K562 (cell line): ENCODE measurements around the gene FBXW9. TPM values are rescaled to one million over a fixed set of nuclear protein-coding genes. Genes with fewer than 3 reads are reported as not detected.

ENCODE experiments used
- ATAC-seq: fragments of 200-7000 bp; cut with Tn5 transposase; 3 replicates; pipeline ENCODE4 v1.9.1; 2020; ENCODE audit warnings: moderate library complexity
- BruUV-seq: library from RNA; stranded (reverse); fragments of 400-500 nt; replicated peaks from 2 replicates; lab custom pipeline; 2021; lab: Mats Ljungman, UMichigan
- CTCF ChIA-PET: fragments of 300-600 bp; formaldehyde crosslinking; extraction: SDS; loops from one replicate; lab custom pipeline; 2021; ENCODE audit warnings: low intra/inter-chr PET ratio; lab: Yijun Ruan, JAX
- POLR2A ChIA-PET: fragments of 300-600, 350-650 bp; sonication (Branson Sonifier 250); formaldehyde crosslinking; extraction: SDS; loops from one replicate; lab custom pipeline; 2021; ENCODE audit warnings: antibody characterized with exemption, inconsistent platforms; lab: Yijun Ruan, JAX
- DNase-seq, 4 experiments: peaks; one replicate each; pipeline versions ENCODE4 v3.0.0 to v3.0.0-alpha.2; 2011 to 2018; ENCODE audit warnings: low spot score in 3 of 4, mixed read lengths in 3 of 4; ENCODE audit errors: extremely low read depth in 1 of 4
- FAIRE-seq: peaks from 2 replicates; lab custom pipeline; 2011; peaks lifted over from hg19 to GRCh38; lab: Jason Lieb, UNC
- H2AFZ ChIP-seq: 2 replicates; pipeline ENCODE4 v1.6.0; 2011; ENCODE audit warnings: low read depth, low read length, control low read depth, inconsistent platforms
- H3K27ac ChIP-seq: fragments of 200-600 bp; 3 replicates; pipeline ENCODE4 v1.8.0; 2011; ENCODE audit warnings: low read depth, mild to moderate bottlenecking, control low read depth, inconsistent platforms, low read length, moderate library complexity, mixed read lengths; ENCODE audit errors: extremely low read depth
- H3K27me3 ChIP-seq, 2 experiments: fragments of 300-600 bp in 1 of 2; 2 replicates in 1 of 2; 3 replicates in 1 of 2; pipeline versions ENCODE4 v1.6.0 to v1.8.0; 2011; ENCODE audit warnings: inconsistent platforms in 2 of 2, low read length in 2 of 2, mild to moderate bottlenecking in 1 of 2, mixed read lengths in 1 of 2, moderate library complexity in 1 of 2; ENCODE audit not compliant: control insufficient read depth in 2 of 2, insufficient read depth in 2 of 2
- H3K36me3 ChIP-seq: fragments of 300-600 bp; 3 replicates; pipeline ENCODE4 v1.8.0; 2011; ENCODE audit warnings: mild to moderate bottlenecking, low read length, inconsistent platforms; ENCODE audit not compliant: control insufficient read depth, insufficient read depth
- H3K4me1 ChIP-seq, 2 experiments: fragments of 200-600 bp in 1 of 2; replicated peaks in 1 of 2; 2 replicates in 1 of 2; 3 replicates in 1 of 2; pipeline versions ENCODE4 v1.5.1 to v1.8.0; 2011; ENCODE audit warnings: inconsistent platforms in 2 of 2, low read length in 2 of 2, mild to moderate bottlenecking in 1 of 2, mixed read lengths in 1 of 2, moderate library complexity in 1 of 2; ENCODE audit not compliant: control insufficient read depth in 2 of 2, insufficient read depth in 2 of 2
- H3K4me2 ChIP-seq: 2 replicates; pipeline ENCODE4 v1.6.1; 2011; ENCODE audit warnings: low read length, control low read depth, inconsistent platforms, mixed read lengths; ENCODE audit not compliant: insufficient read depth
- H3K4me3 ChIP-seq: fragments of 200-600 bp; sonication (generic), shearing (Covaris generic); 2 replicates; pipeline ENCODE4 v1.5.1; 2016; ENCODE audit warnings: control low read depth, inconsistent platforms
- H3K79me2 ChIP-seq: fragments of 200-600 bp; 3 replicates; pipeline ENCODE4 v1.8.0; 2011; ENCODE audit warnings: low read length, inconsistent platforms; ENCODE audit not compliant: control insufficient read depth, insufficient read depth
- H3K9ac ChIP-seq, 2 experiments: 2 replicates each; pipeline versions ENCODE4 v1.6.0 to v1.6.1; 2011; ENCODE audit warnings: low read depth in 2 of 2, low read length in 2 of 2, control low read depth in 1 of 2, inconsistent platforms in 1 of 2, mild to moderate bottlenecking in 1 of 2, mixed read lengths in 1 of 2; ENCODE audit not compliant: insufficient read depth in 1 of 2
- H3K9me1 ChIP-seq: one replicate; pipeline ENCODE4 v1.6.0; 2011; ENCODE audit warnings: inconsistent platforms, mild to moderate bottlenecking, low read length, moderate library complexity; ENCODE audit not compliant: control insufficient read depth, insufficient read depth
- H3K9me3 ChIP-seq: replicated peaks from 2 replicates; pipeline ENCODE4 v1.5.1; 2011; ENCODE audit warnings: low read depth, low read length, inconsistent platforms; ENCODE audit not compliant: control insufficient read depth, insufficient read depth
- H4K20me1 ChIP-seq: replicated peaks from 2 replicates; pipeline ENCODE4 v1.6.1; 2011; ENCODE audit warnings: low read length, inconsistent platforms, mixed read lengths; ENCODE audit not compliant: control insufficient read depth, insufficient read depth
- CAMTA2 ChIP-seq: fragments of 250-450 bp; sonication (Bioruptor Pico); conservative IDR thresholded peaks from 2 replicates; pipeline ENCODE4 v1.5.1; 2022
- CBFB ChIP-seq: sonication (generic); formaldehyde crosslinking; IDR thresholded peaks from 2 replicates; pipeline ENCODE4 v1.4.0; 2020; ENCODE audit warnings: mild to moderate bottlenecking, missing genetic modification reagents
- CREB3 ChIP-seq: fragments of 450-650 bp; conservative IDR thresholded peaks from 2 replicates; pipeline ENCODE4 v1.6.1; 2016; ENCODE audit warnings: missing genetic modification characterization, low read depth, mild to moderate bottlenecking, missing compliant biosample characterization, moderate library complexity
- FOXM1 ChIP-seq, 2 experiments: fragments of 450-650 bp in 1 of 2; sonication (generic) in 1 of 2; formaldehyde crosslinking in 1 of 2; IDR thresholded peaks; 2 replicates each; pipeline versions ENCODE4 v1.6.1 to v1.9.0; 2017 to 2022; ENCODE audit warnings: low read depth in 2 of 2, mild to moderate bottlenecking in 2 of 2, missing genetic modification reagents in 1 of 2, moderate library complexity in 1 of 2
- GABPA ChIP-seq: fragments of 200-800 bp; sonication (Bioruptor generic); conservative IDR thresholded peaks from 2 replicates; pipeline ENCODE4 v1.6.1; 2016; ENCODE audit warnings: low read depth, missing genetic modification characterization, missing compliant biosample characterization
- MXD1 ChIP-seq: fragments of 250-450 bp; sonication (Bioruptor Pico); IDR thresholded peaks from 2 replicates; pipeline ENCODE4 v1.8.0; 2021; ENCODE audit warnings: borderline replicate concordance, mild to moderate bottlenecking, moderate library complexity; ENCODE audit not compliant: poor library complexity, severe bottlenecking
- MYNN ChIP-seq, 2 experiments: sonication (generic); formaldehyde crosslinking in 1 of 2; IDR thresholded peaks; 2 replicates each; pipeline versions ENCODE4 v1.5.0 to v1.6.1; 2016 to 2020; ENCODE audit warnings: antibody characterized with exemption in 1 of 2, missing genetic modification reagents in 1 of 2
- NCOA4 ChIP-seq: fragments of 450-650 bp; IDR thresholded peaks from 2 replicates; pipeline ENCODE4 v1.6.1; 2018; ENCODE audit warnings: mild to moderate bottlenecking; ENCODE audit not compliant: partially characterized antibody
- SUPT5H ChIP-seq: fragments of 450-650 bp; IDR thresholded peaks from 2 replicates; pipeline ENCODE4 v1.6.1; 2016
- TCF3 ChIP-seq: sonication (generic); formaldehyde crosslinking; IDR thresholded peaks from 2 replicates; pipeline ENCODE4 v1.4.0; 2020; ENCODE audit warnings: mild to moderate bottlenecking, missing genetic modification reagents
- TEAD4 ChIP-seq, 2 experiments: sonication (generic) in 1 of 2; formaldehyde crosslinking in 1 of 2; IDR thresholded peaks; 2 replicates each; pipeline versions ENCODE4 v1.6.1 to v1.8.0; 2012 to 2022; ENCODE audit warnings: borderline replicate concordance in 1 of 2, inconsistent platforms in 1 of 2, low read length in 1 of 2, mild to moderate bottlenecking in 1 of 2, missing genetic modification reagents in 1 of 2
- TRIM24 ChIP-seq, 2 experiments: fragments of 450-650 bp; IDR thresholded peaks; 2 replicates each; pipeline ENCODE4 v1.6.1; 2016
- TRIM25 ChIP-seq: fragments of 450-650 bp; IDR thresholded peaks from 2 replicates; pipeline ENCODE4 v1.7.0; 2016; ENCODE audit warnings: borderline replicate concordance
- ZBTB49 ChIP-seq: sonication (generic); formaldehyde crosslinking; IDR thresholded peaks from 2 replicates; pipeline ENCODE4 v1.8.0; 2022; ENCODE audit warnings: missing genetic modification reagents, mild to moderate bottlenecking, borderline replicate concordance
- ZNF551 ChIP-seq: fragments of 250-450 bp; sonication (Bioruptor Pico); IDR thresholded peaks from 2 replicates; pipeline ENCODE4 v1.5.0; 2021; ENCODE audit warnings: mild to moderate bottlenecking, moderate library complexity
- ZNF79 ChIP-seq: fragments of 250-450 bp; sonication (Bioruptor Pico); IDR thresholded peaks from 2 replicates; pipeline ENCODE4 v1.4.0; 2020; ENCODE audit warnings: low read depth, mild to moderate bottlenecking, moderate library complexity
- WGBS: fragments of 100-300 bp; shearing (Covaris generic); methylation state at CpG from one replicate; pipeline ENCODE4 v1.1.6; 2016; ENCODE audit warnings: low coverage, mixed read lengths; ENCODE audit not compliant: insufficient coverage; ENCODE audit errors: missing lambda C conversion rate; 5-methylcytosine and 5-hydroxymethylcytosine counted together
- in situ Hi-C: fragments of 300-500 bp; cut with MboI; formaldehyde crosslinking; loops from 4 replicates; pipeline ENCODE4 v1.15.0; 2018; ENCODE audit warnings: inconsistent platforms, mixed read lengths
- intact Hi-C: fragments of 100-400 bp; cut with micrococcal nuclease; formaldehyde crosslinking; loops from 2 replicates; pipeline ENCODE4 v1.14.2; 2022
- polyA plus RNA-seq, 8 experiments: library from polyadenylated mRNA; depleted of rRNA in 4 of 8; stranded (reverse) in 5 of 8; unstranded in 3 of 8; fragments of >200 nt; fragmentation: Nextera tagmentation in 2 of 8; fragmentation: Illumina TruSeq in 1 of 8; extraction: Ambion mirVana in 2 of 8; extraction: Trizol in 1 of 8; gene quantifications; 2 replicates each; pipeline versions ENCODE4 v1.2.1 to v1.2.3, GENCODE V29; 2011 to 2014; ENCODE audit warnings: inconsistent platforms in 1 of 8, missing spikeins in 1 of 8
- total RNA-seq, 7 experiments: library from RNA; depleted of rRNA in 6 of 7; stranded (reverse); fragments of >200 nt in 6 of 7; fragmentation: Illumina TruSeq in 2 of 7; extraction: Trizol in 2 of 7; gene quantifications; 2 replicates each; pipeline versions ENCODE4 v1.2.1 to v1.2.3, GENCODE V29; 2011 to 2021; ENCODE audit warnings: low replicate concordance in 1 of 7

Gene FBXW9
- total and polyA plus RNA-seq, 9 of the 15 experiments (the other 6 are each of a cell fraction or from before 2014, with no cell fraction given) = 0.23 to 21.7 (median 6.2) TPM

- H3K36me3 ChIP-seq = peaks cover 42% of the 10 kb centered on the region
- in situ Hi-C loops = no loop called here
- H3K27ac ChIP-seq = peak overlapping the region; percentile 31; the same call in 1 of the 3 replicates
- H3K27me3 ChIP-seq = no peaks in the 10 kb centered on the region
- DNase-seq (peak in 1 of 4 experiments; percentile 17), ATAC-seq (no peak), FAIRE-seq (no peak)
- H3K4me1 ChIP-seq = peaks cover 2 to 22% of the 10 kb centered on the region in 2 experiments; a peak in 3 of 5 replicates
- no peak overlapping the region for H3K4me3 ChIP-seq
- peaks cover 42% of the 10 kb centered on the region for H3K79me2 ChIP-seq
- intact Hi-C loops = no loop called here
- H3K4me2 ChIP-seq = no peak overlapping the region
- no peak overlapping the region for H2AFZ ChIP-seq
- peaks cover 6% of the 10 kb centered on the region for H4K20me1 ChIP-seq
- CTCF ChIA-PET = no interaction called here
- BruUV-seq = no TSS peak
- H3K9me3 ChIP-seq = no peaks in the 10 kb centered on the region
- POLR2A ChIA-PET = interaction anchor here (1.0 to 1.3 kb wide), 3 partner anchors 8 to 66 kb away, joined by 3 to 4 read pairs (median 3); partner anchors contain the start of gene JUNB
- H3K9ac ChIP-seq = peak overlapping the region in 1 of 2 experiments; percentile 14; a peak in 1 of 4 replicates
- WGBS = 80% methylated on average over 1 of the region's 2 CpGs
- H3K9me1 ChIP-seq = no peaks in the 10 kb centered on the region
- TF ChIP-seq GABPA = no peak
- no peak for TF ChIP-seq ZNF551
- no peak for TF ChIP-seq ZNF79 (CRISPR knock-in tag)
- TF ChIP-seq TRIM24 (IDR thresholded peaks at IDR 0.05) = no peak
- no peak for TF ChIP-seq CBFB (CRISPR knock-in tag)
- no peak for TF ChIP-seq MYNN (IDR thresholded peaks at IDR 0.05)
- no peak for TF ChIP-seq MYNN (CRISPR knock-in tag; IDR thresholded peaks at IDR 0.05)
- TF ChIP-seq SUPT5H = no peak
- TF ChIP-seq CREB3 (tag) = no peak
- TF ChIP-seq TCF3 = no peak
- TF ChIP-seq FOXM1 (IDR thresholded peaks at IDR 0.05; ENCODE audit: low read depth) = no peak
- no peak for TF ChIP-seq FOXM1 (CRISPR knock-in tag; IDR thresholded peaks at IDR 0.05; ENCODE audit: low read depth)
- no peak for TF ChIP-seq TEAD4 (IDR thresholded peaks at IDR 0.05; ENCODE audit: low read length)
- no peak for TF ChIP-seq TEAD4 (CRISPR knock-in tag; IDR thresholded peaks at IDR 0.05; ENCODE audit: borderline replicate concordance)
- no peak for TF ChIP-seq NCOA4
- TF ChIP-seq ZBTB49 (CRISPR knock-in tag) = no peak
- TF ChIP-seq CAMTA2 (CRISPR knock-in tag) = no peak
- TF ChIP-seq MXD1 (CRISPR knock-in tag) = no peak
- no peak for TF ChIP-seq TRIM25
Measured at GRCh38 chr19:12726988-12727316, 30.5 kb upstream of the FBXW9 start.
